NCI-H526 (cell line): ENCODE results near the gene TUG1.

ENCODE experiments used
- DNase-seq, 2 experiments: peaks; one replicate each; lab custom pipeline; 2025; lab: John Stamatoyannopoulos, UW

Gene TUG1

GRCh38 chr22:30968924-30969531, at the start of gene TUG1:
Gene TUG1 (plus strand): TSS chr22:30969265.
- DNase-seq: peak; percentile 98 to 99

DNA sequence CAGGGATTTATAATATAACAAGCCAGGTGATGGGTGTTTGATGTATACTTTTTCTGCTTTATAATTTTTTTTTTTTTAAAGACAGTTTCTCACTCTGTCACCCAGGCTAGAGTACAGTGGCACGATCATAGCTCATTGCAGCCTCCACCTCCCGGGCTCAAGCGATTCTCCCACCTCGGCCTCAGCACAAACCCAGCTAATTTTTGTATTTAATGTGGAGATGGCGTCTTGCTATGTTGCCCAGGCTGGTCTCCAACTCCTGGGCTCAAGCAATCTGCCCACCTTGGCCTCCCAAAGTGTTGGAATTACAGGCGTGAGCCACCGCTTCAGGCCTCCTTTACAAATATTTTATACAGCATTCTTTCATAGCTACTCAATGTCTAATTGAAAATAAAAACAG, 49.1 kb upstream of the TUG1 start:
- DNase-seq: no peak

- DNase-seq: peak; percentile 39 to 83
Observed at GRCh38 chr22:30920407-30920806, 48.7 kb upstream of the TUG1 start.

DNA sequence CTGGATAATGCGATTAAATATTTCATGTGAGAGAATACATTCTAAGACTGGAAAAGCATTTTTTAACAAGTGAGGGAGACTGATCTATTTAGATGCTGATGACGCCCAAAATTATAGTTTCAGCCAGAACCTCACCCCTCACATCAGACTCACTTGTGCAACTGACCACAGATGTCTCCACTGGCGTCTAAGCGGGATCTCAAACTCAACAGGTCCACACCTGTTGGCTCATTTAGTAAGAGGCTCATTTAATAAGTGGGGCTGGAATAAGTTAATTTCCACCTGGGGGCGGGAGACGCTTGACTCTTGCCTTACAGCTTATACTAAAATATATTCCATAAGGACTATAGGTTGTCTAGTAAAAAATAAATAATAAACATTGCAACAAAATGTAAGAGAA, 48.0 kb upstream of the TUG1 start:
- DNase-seq: peak; percentile 7 to 9

GRCh38 chr22:30922151-30922611, 46.9 kb upstream of the TUG1 start:
- peak; percentile 41 to 87 for DNase-seq

DNA sequence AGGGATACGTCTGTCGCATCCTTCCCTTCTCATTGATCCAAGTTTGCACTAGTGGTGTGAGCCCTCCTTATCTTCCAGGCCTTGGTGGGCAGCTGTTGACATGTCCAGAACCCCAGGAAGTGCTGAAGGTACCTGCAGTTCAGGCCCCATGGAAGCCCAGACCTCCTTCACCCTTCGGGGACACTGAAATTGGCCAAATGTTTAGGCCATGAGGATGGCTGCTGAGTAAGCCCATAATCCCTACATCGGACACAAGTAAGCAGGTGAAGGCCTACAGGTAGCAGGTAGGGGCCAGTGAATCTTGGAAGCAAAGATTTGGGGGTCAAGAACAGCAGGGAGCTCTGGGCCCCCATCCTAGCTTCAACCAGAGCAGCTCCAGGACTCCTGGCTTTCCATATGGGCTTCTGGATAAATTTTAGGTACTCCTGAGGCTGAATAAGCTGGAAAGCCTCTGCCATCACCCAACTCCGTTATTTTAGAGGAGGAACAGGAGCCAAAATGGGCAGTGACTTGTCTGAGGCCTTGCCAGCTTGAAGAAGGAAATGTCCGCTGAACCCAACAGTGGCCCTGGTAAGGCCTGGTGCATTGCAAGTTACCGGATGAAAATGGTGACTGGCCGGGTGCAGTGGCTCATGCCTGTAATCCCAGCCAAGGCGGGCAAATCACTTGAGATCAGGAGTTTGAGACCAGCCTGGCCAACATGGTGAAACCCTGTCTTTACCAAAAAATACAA, 45.7 kb upstream of the TUG1 start:
- no peak for DNase-seq

- no peak for DNase-seq
Observed at GRCh38 chr22:30925667-30926066, 43.4 kb upstream of the TUG1 start.

DNA sequence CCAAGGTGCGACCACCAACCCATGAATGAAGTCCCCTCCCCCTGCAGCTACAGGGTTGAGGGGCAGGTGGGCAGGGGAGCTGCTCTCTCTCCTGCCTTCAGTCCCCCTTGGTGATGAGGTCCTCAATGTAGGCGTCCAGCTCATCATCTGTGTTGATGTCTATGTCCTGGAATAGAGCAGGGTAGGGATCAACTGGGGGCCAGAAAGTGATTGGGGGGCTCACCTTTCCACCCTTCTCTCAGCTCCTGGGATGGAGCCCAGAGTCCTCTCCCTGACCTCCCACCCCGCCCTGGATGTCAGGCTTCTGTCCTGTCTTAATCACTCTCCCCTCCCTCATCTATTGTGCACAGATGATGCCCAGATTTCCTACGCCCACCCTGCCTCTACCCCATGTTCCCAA, 42.4 kb upstream of the TUG1 start:
- no peak for DNase-seq

DNA sequence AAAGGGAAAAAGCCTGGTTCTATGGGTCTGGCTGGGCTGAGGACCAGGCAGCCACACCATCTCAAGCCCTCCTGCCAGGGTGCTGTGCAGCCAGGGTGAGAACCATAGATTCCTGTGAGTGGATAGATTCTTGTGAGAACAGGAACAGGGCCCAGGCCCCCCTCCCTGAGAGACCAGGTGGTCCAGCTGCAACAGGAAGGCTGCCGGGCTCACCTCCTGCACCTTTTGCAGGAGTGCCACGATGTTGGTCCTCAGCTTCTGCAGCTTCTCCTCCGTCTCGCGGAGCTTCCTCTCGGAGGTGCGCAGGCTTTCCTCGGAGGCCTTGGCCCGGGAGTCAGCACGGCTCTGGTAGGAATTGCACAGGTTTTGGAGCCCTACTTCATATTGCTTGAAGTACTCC, 41.3 kb upstream of the TUG1 start:
- DNase-seq: no peak

DNA sequence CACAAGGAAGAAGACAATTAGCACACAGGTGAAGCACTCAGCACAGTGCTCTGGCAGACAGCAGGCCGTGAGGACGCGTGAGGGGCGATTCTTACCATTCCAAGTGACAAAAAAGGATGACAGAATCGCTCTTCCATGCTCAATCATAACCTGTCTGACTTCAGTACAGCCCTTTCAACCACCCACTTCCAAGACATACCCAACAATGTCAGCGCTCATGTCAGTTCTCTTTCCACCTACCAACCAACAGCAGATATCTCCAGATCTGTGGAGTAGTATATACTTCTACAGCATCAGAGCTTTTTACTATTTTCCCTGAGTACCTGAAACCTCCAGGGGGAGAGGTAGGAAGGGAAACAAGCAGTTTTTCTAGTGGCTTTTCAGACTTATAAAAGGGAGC, 40.7 kb upstream of the TUG1 start:
- no peak for DNase-seq

DNA sequence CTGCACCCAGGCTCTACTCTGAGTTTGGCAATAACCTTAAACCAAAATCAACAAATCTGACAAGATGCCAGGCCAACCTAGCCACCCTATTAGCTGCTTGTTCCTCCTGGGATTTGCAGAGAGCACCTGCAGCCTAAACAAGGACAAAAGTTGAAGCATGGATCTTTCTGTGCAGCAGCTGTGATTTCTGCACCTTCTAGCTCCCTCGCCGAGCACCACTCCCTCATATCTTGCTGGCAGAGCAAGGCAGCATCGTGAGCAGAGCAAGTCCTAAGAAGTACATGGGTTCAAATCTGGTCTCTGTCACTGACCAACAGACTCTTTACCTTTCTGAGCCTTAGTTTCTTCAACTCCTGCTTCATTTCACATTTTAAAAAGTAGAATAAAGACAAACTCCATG, 38.8 kb upstream of the TUG1 start:
- no peak for DNase-seq

DNA sequence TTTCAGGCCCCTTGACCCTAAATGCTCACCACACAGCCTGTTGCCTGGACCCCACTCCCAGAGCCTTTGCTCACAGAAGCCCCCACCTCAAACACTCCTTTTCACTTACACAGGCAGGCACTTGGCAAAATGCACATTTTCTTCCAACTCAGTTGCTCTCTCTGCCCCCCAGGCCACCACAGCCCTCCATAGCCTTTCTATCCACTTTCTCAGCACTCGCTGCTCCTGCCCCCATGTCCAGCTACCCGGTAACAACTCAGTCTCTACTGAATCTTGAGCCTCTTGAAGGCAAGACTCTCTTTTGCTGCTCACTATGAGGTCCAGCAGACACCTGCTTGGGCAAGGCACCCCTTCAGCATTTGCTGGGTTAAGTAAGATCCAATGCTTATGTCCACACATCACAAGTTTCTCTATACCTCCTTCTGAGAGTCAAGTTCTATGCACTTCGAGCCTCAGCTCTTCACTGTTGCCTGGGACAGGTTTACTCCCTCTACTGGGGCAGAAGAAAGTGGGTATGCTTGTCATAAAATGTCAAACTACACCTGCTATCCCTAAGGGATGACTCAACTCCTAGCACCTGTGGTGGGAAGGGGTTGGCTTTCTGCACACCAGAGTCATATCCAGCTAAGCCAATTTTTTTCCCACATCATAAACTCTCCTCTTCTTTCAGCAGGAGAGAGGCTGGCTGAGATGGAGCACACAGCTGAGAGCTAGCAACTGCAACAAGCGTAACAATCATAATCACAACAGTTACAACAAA, 37.3 kb upstream of the TUG1 start:
- no peak for DNase-seq

GRCh38 chr22:30932661-30933060, 36.4 kb upstream of the TUG1 start:
- no peak for DNase-seq

DNA sequence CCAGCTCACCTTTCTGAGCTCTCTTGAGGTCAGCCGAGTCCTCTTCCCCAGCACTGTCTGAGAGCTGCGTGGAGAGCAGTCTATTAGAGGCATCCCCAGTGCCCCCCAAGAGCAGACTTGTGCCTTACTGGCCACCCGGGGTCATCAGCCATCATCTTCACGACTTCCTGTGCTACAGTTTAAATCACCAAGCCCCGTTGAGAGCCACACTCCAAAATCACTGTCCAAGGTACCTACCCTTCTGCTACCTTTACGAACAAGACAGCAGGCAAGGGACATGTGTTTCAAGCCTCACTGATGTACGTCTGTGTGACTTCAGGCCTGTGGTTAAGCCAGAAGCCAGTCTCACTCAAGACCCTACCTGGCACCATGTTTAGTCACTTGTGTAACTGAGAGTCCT, 35.6 kb upstream of the TUG1 start:
- DNase-seq: no peak

GRCh38 chr22:30934053-30934452, 35.0 kb upstream of the TUG1 start:
- DNase-seq: no peak

GRCh38 chr22:30940685-30941362, 28.2 kb upstream of the TUG1 start:
- DNase-seq: no peak

GRCh38 chr22:30941363-30941740, 27.7 kb upstream of the TUG1 start:
- DNase-seq: no peak

- DNase-seq: no peak
Observed at GRCh38 chr22:30943368-30943767, 25.7 kb upstream of the TUG1 start.

- DNase-seq: no peak
Observed at GRCh38 chr22:30944986-30945385, 24.1 kb upstream of the TUG1 start.

DNA sequence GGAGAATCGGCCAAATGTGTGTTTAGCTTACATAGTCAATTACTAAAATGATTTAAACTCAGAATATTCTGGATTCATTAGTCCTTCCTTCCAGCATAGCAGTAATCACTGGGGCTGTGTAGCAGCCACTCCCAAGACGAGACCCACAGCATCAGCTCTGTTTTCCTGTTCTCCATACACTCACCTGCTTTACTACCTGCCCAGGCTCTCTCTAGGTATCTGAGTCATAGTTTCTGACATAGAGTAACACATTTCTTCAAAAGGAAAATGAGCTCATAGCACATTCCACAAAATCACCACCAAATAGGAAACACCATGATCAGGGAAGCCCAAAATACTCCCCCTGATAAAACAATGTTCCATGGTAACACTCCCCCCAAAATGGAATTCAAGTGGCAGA, 23.4 kb upstream of the TUG1 start:
- no peak for DNase-seq

DNA sequence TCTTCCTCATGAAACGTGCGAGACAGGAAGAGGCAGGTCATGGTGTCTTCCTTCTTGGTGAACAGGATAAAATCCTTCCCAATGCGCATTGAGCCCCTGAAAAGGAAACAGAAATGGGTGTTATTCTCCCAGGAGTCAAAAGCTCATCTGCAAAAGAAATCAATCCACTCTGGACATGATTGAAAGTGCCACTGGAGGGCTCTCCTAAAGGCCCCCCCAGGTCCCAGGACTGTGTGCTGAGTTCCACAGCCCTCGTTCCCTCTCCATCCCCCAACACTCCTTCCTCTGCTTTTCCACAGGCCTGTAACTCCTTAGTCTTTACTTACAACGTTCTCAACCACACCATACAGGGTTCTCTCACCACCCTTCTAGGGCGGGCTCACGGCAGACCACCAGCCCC, 22.7 kb upstream of the TUG1 start:
- DNase-seq: no peak

DNA sequence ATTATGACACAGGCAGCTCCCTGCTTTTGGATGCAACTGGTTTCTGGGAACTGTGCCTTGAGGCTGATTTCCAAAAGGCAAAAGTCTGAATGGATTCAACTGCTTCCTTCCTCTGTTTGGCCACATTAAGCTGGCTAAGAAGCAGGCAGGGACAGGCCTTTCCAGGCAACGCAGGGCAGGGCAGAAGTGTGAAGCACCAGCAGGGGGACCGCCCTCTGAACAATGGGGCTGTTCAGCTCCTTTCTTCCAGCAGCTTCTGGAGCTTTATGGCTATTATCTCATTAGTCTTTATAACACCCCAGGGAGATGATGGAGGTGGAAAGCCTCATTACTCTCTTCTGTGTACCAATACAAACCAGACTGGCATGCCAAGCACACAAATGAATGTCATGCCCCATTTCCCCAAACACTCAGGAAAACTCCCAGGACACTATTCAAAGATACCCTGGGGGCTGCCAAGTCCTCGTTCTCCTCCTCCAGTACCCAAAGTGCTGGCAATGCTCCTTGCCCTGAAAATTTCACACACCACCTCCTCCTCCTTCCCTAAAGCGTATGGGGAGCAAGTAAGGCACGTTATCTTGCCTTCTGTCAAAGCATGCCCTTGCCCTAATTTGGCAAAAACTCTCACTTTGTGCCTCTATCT, 21.8 kb upstream of the TUG1 start:
- peak; percentile 82 to 86 for DNase-seq
